Keratinocyte (primary cell): ENCODE measurements around the gene GSN. TPM values are rescaled to one million over a fixed set of nuclear protein-coding genes. Genes with fewer than 3 reads are reported as not detected.

ENCODE experiments used
- DNase-seq: peaks from one replicate; pipeline ENCODE4 v3.0.0-alpha.2; 2011; ENCODE audit warnings: low read depth, missing footprints, low spot score
- FAIRE-seq: peaks from 2 replicates; lab custom pipeline; 2011; peaks lifted over from hg19 to GRCh38; lab: Jason Lieb, UNC
- H2AFZ ChIP-seq: 2 replicates; pipeline ENCODE4 v1.6.0; 2012; ENCODE audit warnings: low read length, control low read depth, inconsistent platforms; ENCODE audit not compliant: control insufficient read depth
- H3K27ac ChIP-seq: 2 replicates; pipeline ENCODE4 v1.5.1; 2011; ENCODE audit warnings: low read length; ENCODE audit not compliant: control insufficient read depth, insufficient read depth
- H3K27me3 ChIP-seq: 3 replicates; pipeline ENCODE4 v1.6.0; 2011; ENCODE audit warnings: low read length; ENCODE audit not compliant: control insufficient read depth, insufficient read depth; ENCODE audit errors: extremely low read depth
- H3K36me3 ChIP-seq, 2 experiments: 2 replicates in 1 of 2; 3 replicates in 1 of 2; pipeline ENCODE4 v1.5.1; 2011; ENCODE audit warnings: low read length in 2 of 2, mild to moderate bottlenecking in 1 of 2; ENCODE audit not compliant: control insufficient read depth in 2 of 2, insufficient read depth in 2 of 2; ENCODE audit errors: extremely low read depth in 1 of 2
- H3K4me1 ChIP-seq: 3 replicates; pipeline ENCODE4 v1.5.1; 2011; ENCODE audit warnings: low read length; ENCODE audit not compliant: control insufficient read depth, insufficient read depth; ENCODE audit errors: extremely low read depth
- H3K4me2 ChIP-seq: 3 replicates; pipeline ENCODE4 v1.6.0; 2011; ENCODE audit warnings: low read depth, low read length; ENCODE audit not compliant: control insufficient read depth, insufficient read depth; ENCODE audit errors: extremely low read depth
- H3K4me3 ChIP-seq, 3 experiments: fragments of 200-600 bp in 1 of 3; sonication (generic) in 1 of 3; 2 replicates in 2 of 3; 3 replicates in 1 of 3; pipeline ENCODE4 v1.5.1; 2011 to 2016; ENCODE audit warnings: low read length in 3 of 3, mild to moderate bottlenecking in 3 of 3, control low read depth in 2 of 3, inconsistent platforms in 1 of 3, low read depth in 1 of 3, mixed read lengths in 1 of 3, mixed run types in 1 of 3, moderate library complexity in 1 of 3; ENCODE audit not compliant: control insufficient read depth in 2 of 3, insufficient read depth in 2 of 3; ENCODE audit errors: extremely low read depth in 1 of 3
- H3K79me2 ChIP-seq: 2 replicates; pipeline ENCODE4 v1.6.0; 2012; ENCODE audit warnings: low read length; ENCODE audit not compliant: control insufficient read depth, insufficient read depth
- H3K9ac ChIP-seq: 3 replicates; pipeline ENCODE4 v1.6.0; 2011; ENCODE audit warnings: low read length; ENCODE audit not compliant: control insufficient read depth, insufficient read depth; ENCODE audit errors: extremely low read depth
- H3K9me1 ChIP-seq: 3 replicates; pipeline ENCODE4 v1.6.0; 2011; ENCODE audit warnings: low read length; ENCODE audit not compliant: control insufficient read depth, insufficient read depth; ENCODE audit errors: extremely low read depth
- H3K9me3 ChIP-seq: 2 replicates; pipeline ENCODE4 v1.5.1; 2012; ENCODE audit warnings: low read depth, low read length; ENCODE audit not compliant: control insufficient read depth
- H4K20me1 ChIP-seq: 3 replicates; pipeline ENCODE4 v1.6.0; 2011; ENCODE audit warnings: low read length; ENCODE audit not compliant: control insufficient read depth, insufficient read depth; ENCODE audit errors: extremely low read depth
- CTCF ChIP-seq, 3 experiments: IDR thresholded peaks in 1 of 3; conservative IDR thresholded peaks in 1 of 3; optimal IDR thresholded peaks in 1 of 3; 2 replicates in 2 of 3; 3 replicates in 1 of 3; pipeline versions ENCODE3 to v1.5.1; 2011; ENCODE audit warnings: low read length in 3 of 3, mild to moderate bottlenecking in 3 of 3, moderate library complexity in 2 of 3, control low read depth in 1 of 3, inconsistent platforms in 1 of 3; ENCODE audit not compliant: insufficient read depth in 2 of 3; ENCODE audit errors: extremely low read depth in 1 of 3
- EZH2 ChIP-seq: IDR thresholded peaks from one replicate; pipeline ENCODE4 v1.6.1; 2012; ENCODE audit warnings: inconsistent platforms, mild to moderate bottlenecking, low read length, moderate library complexity
- dilution Hi-C: fragments of 300-500 bp; cut with MboI; formaldehyde crosslinking; loops from one replicate; pipeline ENCODE4 v1.7.0; 2020; ENCODE audit warnings: low sequenced_read_pairs; ENCODE audit not compliant: extremely low pct_ligation_motif_present
- polyA plus RNA-seq, 5 experiments: library from polyadenylated mRNA; depleted of rRNA in 3 of 5; stranded (reverse) in 3 of 5; stranded (forward) in 1 of 5; unstranded in 1 of 5; fragments of >200 nt; gene quantifications; 1 replicate in 1 of 5; 2 replicates in 3 of 5; 3 replicates in 1 of 5; pipeline versions ENCODE4 v1.2.1 to v1.2.3, GENCODE V29; 2011 to 2012; ENCODE audit warnings: missing spikeins in 2 of 5, low read depth in 1 of 5, low replicate concordance in 1 of 5

Gene GSN
- polyA plus RNA-seq, 1 donor (not counting 4 experiments of a cell fraction or from before 2014, with no cell fraction given): 166 TPM

DNA sequence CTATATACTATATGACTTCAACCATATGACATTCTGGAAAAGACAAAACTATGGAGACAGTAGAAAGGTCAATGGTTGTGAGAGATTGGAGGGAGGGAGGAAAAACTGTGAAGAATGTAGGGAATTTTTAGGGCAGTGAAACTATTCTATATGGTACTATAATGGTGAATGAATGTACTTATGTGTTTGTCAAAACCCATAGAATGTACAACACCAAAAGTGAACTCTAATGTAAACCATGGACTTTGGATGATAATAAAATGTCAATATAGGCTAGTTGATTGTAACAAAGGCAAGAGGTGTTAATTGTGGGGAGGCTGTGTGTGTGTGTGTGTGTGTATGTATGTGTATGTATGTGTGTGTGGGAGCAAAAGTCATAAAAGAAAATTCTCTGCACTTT lies 112.9 kb downstream of the GSN start:
- H4K20me1 ChIP-seq: no peaks in the 10 kb centered on the region
- H3K27me3 ChIP-seq: no peaks in the 10 kb centered on the region
- TF ChIP-seq CTCF (optimal IDR thresholded peaks at IDR 0.05 in 1 of 3, IDR thresholded peaks at IDR 0.05 in 1 of 3, conservative IDR thresholded peaks at IDR 0.05 in 1 of 3; ENCODE audit: extremely low read depth in 1 of 3, insufficient read depth in 2 of 3, low read length in 3 of 3) (no peak), EZH2 (no peak)
- H3K4me2 ChIP-seq: no peak overlapping the region
- DNase-seq (no peak), FAIRE-seq (no peak)
- dilution Hi-C loops: no loop called here
- no peak overlapping the region for H3K9ac ChIP-seq
- H3K9me3 ChIP-seq: no peaks in the 10 kb centered on the region
- H3K9me1 ChIP-seq: no peaks in the 10 kb centered on the region
- H3K4me1 ChIP-seq: peaks cover 3% of the 10 kb centered on the region
- H2AFZ ChIP-seq: no peak overlapping the region
- no peak overlapping the region for H3K27ac ChIP-seq
- no peaks in the 10 kb centered on the region for H3K36me3 ChIP-seq
- no peak overlapping the region for H3K4me3 ChIP-seq
- no peaks in the 10 kb centered on the region for H3K79me2 ChIP-seq

Other genes with a start within 250 kb of the GSN start
- 0.49 to 0.76 TPM (median 0.70 TPM) in 3 replicates for gene C5, start 217.9 kb upstream of the GSN start, polyA plus RNA-seq
- gene CNTRL, start 193.2 kb upstream of the GSN start, polyA plus RNA-seq: 2.4 to 5.3 TPM (median 3.5 TPM) in 3 replicates
- gene RAB14, start 66.3 kb upstream of the GSN start, polyA plus RNA-seq: 21.5 to 42.8 TPM (median 41.2 TPM) in 3 replicates
- 100.0 to 121 TPM (median 101 TPM) in 3 replicates for gene STOM, start 102.1 kb downstream of the GSN start, polyA plus RNA-seq
- 0.05 TPM in 1 of 3 replicates, not detected in the others for gene GGTA1, start 231.7 kb downstream of the GSN start, polyA plus RNA-seq